ENCODE measurements around the gene CFAP46. TPM values are rescaled to one million over a fixed set of nuclear protein-coding genes. Genes with fewer than 3 reads are reported as not detected.
A peak's percentile ranks its signal among the peaks of the same experiment; 100 is the strongest.
"Not testable (repeated sequence)": the region's sequence is repeated elsewhere in the genome, so short reads cannot be mapped to it uniquely, and the experiment has no call there.

CFAP46 gene
- polyA plus RNA-seq, 6 donors from 2014 or later, result 0.05 TPM; not detected in 5

DNA sequence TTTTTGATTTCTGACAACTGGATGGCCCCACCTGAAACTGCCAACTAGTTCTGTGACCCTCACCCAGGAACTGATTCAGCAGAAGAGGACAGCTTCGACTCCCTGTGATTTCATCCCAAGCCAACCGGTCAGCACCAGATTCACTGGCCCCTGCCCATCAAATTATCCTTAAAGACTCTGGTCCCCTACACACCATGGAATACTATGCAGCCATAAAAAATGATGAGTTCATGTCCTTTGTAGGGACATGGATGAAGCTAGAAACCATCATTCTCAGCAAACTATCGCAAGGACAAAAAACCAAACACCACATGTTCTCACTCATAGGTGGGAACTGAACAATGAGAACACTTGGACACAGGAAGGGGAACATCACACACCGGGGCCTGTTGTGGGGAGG lies 13.9 kb upstream of the CFAP46 start:
- not testable (repeated sequence) for H3K36me3 Mint-ChIP-seq; DNase-seq; ATAC-seq (ENCODE audit: low read depth in 2 of 2); H3K4me1 Mint-ChIP-seq; H3K9me3 Mint-ChIP-seq; H3K4me3 Mint-ChIP-seq; H3K27ac Mint-ChIP-seq
- peaks cover 12 to 43% (median 42%) of the 10 kb centered on the region in 3 donors for H3K27me3 Mint-ChIP-seq

DNA sequence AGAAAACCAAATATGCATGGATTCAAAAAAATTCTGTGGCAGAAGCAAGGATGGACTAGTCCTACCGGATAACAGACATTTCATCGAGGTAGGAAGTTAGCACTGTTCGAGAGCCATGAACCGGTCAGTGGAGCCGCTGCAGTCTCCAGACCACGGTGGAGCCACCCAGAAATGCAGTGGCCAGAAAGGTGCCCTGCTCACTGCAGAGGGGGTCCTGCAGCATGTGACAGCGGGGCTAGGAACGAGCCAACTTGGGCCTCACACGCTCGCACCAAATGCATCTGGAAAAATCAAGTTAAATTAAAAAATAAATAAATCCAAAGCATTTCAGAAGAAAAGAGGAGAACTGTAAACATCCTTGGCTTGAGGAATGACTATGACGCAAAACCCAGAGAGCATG lies 13.1 kb upstream of the CFAP46 start:
- Mint-ChIP-seq H3K4me1 (peaks cover 0 to 9% (median 0%) of the 10 kb centered on the region in 3 donors), H3K36me3 (no peaks in the 10 kb centered on the region), H3K9me3 (peaks cover 0 to 7% (median 3%) of the 10 kb centered on the region in 7 donors), H3K4me3 (no peak overlapping the region), H3K27me3 (peaks cover 15 to 49% (median 43%) of the 10 kb centered on the region in 3 donors), H3K27ac (no peak overlapping the region)
- DNase-seq, result no peak
- ATAC-seq (ENCODE audit: low read depth in 2 of 2), result no peak

DNA sequence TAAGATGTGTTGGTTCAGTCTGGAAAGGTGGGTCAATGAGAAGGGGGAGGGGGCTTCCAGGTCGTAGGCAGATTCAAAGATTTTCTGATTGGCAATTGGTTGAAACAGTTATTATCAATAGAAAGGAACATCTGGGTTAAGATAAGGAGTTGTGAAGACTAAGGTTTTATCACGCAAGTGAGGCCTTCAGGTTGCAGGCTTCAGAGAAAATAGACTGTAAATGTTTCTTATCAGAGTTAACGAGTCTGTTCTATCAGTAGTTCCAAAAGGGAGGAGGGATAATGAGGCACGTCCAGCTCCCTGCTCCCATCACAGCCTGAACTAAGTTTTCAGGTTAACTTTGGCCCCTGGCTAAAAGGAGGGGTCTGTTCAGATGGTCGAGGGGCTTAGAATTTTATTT lies 11.1 kb upstream of the CFAP46 start:
- ATAC-seq (ENCODE audit: low read depth in 2 of 2) (no peak), DNase-seq (no peak)
- Mint-ChIP-seq H3K4me3 (peak overlapping the region in 1 of 8 donors; percentile 8), H3K27ac (no peak overlapping the region), H3K4me1 (peaks cover 0 to 9% (median 0%) of the 10 kb centered on the region in 3 donors), H3K27me3 (peaks cover 19 to 53% (median 36%) of the 10 kb centered on the region in 3 donors), H3K36me3 (no peaks in the 10 kb centered on the region), H3K9me3 (peaks cover 0 to 7% (median 3%) of the 10 kb centered on the region in 7 donors)

DNA sequence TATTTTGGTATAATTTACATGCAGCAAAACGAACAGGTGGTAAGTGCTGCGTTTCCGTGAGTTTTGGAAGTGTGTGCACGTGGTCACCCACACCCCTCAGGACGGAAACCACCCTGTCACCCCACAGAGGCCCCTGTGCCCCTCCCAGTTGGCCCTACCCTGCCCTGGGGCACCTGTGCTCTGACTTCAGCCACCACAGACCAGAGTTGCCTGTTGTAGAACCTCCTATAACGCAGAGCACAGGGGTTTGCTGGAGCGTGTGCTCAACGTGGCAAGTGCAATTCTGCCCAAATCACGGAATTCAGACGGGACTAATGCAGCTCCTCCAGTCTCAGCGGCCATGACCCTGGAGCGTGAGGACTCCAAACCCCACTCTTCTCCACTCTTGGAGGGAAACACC lies 9.6 kb upstream of the CFAP46 start:
- H3K4me1 Mint-ChIP-seq, result peaks cover 0 to 9% (median 0%) of the 10 kb centered on the region in 3 donors
- peaks cover 25 to 55% (median 38%) of the 10 kb centered on the region in 3 donors for H3K27me3 Mint-ChIP-seq
- H3K4me3 Mint-ChIP-seq, result peak overlapping the region in 2 of 8 donors; percentile 11 to 29
- H3K9me3 Mint-ChIP-seq, result peaks cover 0 to 7% (median 5%) of the 10 kb centered on the region in 7 donors
- ATAC-seq (ENCODE audit: low read depth in 2 of 2) (peak; percentile 43 to 50), DNase-seq (no peak)
- H3K27ac Mint-ChIP-seq, result no peak overlapping the region
- no peaks in the 10 kb centered on the region for H3K36me3 Mint-ChIP-seq

DNA sequence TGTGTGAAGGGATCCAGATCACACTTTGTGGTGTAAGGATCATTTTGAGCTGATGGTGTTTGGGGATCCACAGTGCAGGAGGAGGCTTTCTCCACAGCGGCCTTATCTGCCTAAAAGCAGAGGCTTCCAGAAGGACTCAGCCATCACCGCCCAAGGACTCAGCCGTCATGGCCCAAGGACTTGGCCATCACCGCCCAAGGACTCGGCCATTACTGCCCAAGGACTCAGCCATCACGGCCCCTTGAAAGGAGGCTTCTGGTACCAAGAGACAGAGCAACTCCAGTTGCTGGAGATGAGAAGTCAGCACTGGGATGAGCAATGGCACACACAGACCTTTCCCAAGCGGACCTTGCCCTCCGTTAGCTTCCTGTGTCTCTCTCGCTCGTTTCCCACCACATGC lies 6.0 kb upstream of the CFAP46 start:
- Mint-ChIP-seq H3K9me3 (peaks cover 0 to 4% (median 0%) of the 10 kb centered on the region in 7 donors), H3K4me3 (no peak overlapping the region)
- no peak for ATAC-seq (ENCODE audit: low read depth in 2 of 2)

DNA sequence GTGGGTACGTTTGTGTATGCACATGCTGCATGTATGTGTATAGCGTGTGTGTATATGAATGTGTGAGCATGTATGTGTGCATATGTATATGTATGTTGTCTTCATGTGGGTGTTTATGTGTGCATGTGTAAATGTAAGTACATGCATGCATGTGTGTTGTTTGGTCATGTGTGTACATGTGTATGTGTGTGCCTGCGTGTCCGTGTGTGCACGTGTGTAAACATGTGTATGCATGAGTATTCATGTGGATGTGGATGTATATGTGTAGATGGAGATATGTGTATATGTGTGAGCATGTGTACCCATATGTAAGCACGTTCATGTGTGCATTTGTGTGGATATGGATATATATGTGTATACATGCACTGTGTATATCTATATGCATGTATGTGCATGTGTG lies 5.5 kb upstream of the CFAP46 start:
- peaks cover 0 to 4% (median 0%) of the 10 kb centered on the region in 7 donors for H3K9me3 Mint-ChIP-seq
- H3K4me3 Mint-ChIP-seq, result no peak overlapping the region
- no peak overlapping the region for H3K27ac Mint-ChIP-seq
- ATAC-seq (ENCODE audit: low read depth in 2 of 2) (no peak), DNase-seq (no peak)
- peaks cover 33 to 70% (median 52%) of the 10 kb centered on the region in 3 donors for H3K27me3 Mint-ChIP-seq
- peaks cover 0 to 2% of the 10 kb centered on the region in 2 donors for H3K36me3 Mint-ChIP-seq
- peaks cover under 1 to 10% (median 1%) of the 10 kb centered on the region in 3 donors for H3K4me1 Mint-ChIP-seq

More for the DNA sequence above, 6.0 kb upstream of the CFAP46 start:
- Mint-ChIP-seq H3K27ac (no peak overlapping the region), H3K36me3 (no peaks in the 10 kb centered on the region), H3K27me3 (peaks cover 31 to 72% (median 54%) of the 10 kb centered on the region in 3 donors), H3K4me1 (peaks cover 0 to 9% (median 0%) of the 10 kb centered on the region in 3 donors)
- DNase-seq, result no peak

DNA sequence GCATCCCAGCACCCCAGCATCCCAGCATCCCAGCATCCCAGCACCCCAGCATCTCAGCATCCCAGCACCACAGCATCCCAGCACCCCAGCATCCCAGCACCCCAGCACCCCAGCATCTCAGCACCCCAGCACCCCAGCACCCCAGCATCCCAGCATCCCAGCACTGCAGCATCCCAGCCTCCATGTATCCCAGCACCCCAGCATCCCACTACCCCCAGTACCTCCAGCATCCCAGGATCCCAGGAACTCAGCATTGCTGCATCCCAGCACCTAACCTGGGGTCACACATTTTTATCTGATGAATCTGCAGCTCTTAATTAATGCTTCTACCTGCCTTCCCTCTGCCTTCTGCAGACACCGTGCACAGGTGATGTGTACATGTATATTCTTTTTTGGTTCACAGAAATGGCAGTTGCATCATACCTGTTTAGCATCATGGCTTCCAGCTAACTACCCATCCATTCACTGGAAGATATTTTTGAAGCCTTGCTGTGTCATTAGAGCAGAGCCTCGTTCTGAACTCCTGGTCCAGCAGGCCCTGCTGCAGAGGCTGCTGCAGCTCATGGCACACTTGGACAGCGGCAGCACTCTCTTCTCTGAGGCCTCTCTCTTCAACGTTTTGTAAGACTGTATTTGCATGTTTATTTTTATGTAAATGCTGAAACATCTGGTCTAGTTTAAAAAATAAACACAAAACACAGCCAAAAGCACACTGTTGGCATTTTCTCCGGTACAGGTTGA lies 4.6 kb upstream of the CFAP46 start:
- H3K27ac Mint-ChIP-seq, result no peak overlapping the region
- ATAC-seq (ENCODE audit: low read depth in 2 of 2) (no peak), DNase-seq (no peak)
- H3K9me3 Mint-ChIP-seq, result peaks cover 0 to 4% (median 1%) of the 10 kb centered on the region in 7 donors
- peaks cover 3 to 15% (median 5%) of the 10 kb centered on the region in 3 donors for H3K4me1 Mint-ChIP-seq
- H3K27me3 Mint-ChIP-seq, result peaks cover 36 to 76% (median 54%) of the 10 kb centered on the region in 3 donors
- H3K36me3 Mint-ChIP-seq, result peaks cover 0 to 7% of the 10 kb centered on the region in 2 donors
- H3K4me3 Mint-ChIP-seq, result no peak overlapping the region

DNA sequence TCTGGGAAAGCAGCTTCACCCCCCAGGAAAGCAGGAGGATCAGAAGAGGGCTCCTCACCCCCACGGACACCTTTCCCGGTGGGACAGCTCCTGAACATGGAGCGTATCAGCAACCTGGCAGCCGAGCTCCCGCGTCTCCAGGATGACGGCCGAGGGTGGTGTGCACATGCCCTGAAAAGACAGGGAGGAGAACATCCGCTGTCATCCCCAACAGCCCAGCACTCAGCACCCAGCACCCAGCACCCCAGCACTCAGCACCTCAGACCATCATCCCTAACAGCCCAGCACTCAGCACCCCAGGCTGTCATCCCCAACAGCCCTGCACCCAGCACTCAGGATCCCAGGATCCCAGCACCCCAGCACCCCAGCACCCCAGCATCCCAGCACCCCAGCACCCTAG lies 3.9 kb upstream of the CFAP46 start:
- Mint-ChIP-seq H3K9me3 (peaks cover 0 to 4% (median 1%) of the 10 kb centered on the region in 7 donors), H3K27me3 (peaks cover 42 to 77% (median 61%) of the 10 kb centered on the region in 3 donors), H3K4me3 (no peak overlapping the region), H3K36me3 (peaks cover 0 to 7% of the 10 kb centered on the region in 2 donors), H3K27ac (no peak overlapping the region), H3K4me1 (peaks cover 8 to 16% (median 9%) of the 10 kb centered on the region in 3 donors)
- ATAC-seq (ENCODE audit: low read depth in 2 of 2) (no peak), DNase-seq (no peak)

DNA sequence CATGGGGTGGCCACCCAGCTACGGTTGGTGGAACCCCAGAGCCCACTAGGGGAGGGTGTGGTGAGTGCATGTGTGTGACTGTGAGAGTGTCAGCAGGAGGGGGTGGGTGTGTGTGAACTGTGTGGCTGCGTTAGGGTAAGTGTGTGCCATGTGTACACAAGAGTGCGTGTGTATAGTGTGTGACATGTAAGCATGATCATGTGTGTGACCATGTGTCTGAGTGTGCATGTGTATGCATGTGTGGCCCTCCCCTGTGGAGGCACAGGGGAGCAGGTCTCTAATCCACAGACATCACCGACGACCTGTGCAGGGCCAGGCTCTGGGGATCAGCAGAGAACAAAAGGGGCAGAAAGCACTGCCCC lies 3.5 kb upstream of the CFAP46 start:
- H3K4me3 Mint-ChIP-seq, result no peak overlapping the region
- peaks cover 0 to 7% of the 10 kb centered on the region in 2 donors for H3K36me3 Mint-ChIP-seq
- DNase-seq (no peak), ATAC-seq (ENCODE audit: low read depth in 2 of 2) (no peak)
- peaks cover 41 to 77% (median 65%) of the 10 kb centered on the region in 3 donors for H3K27me3 Mint-ChIP-seq
- H3K27ac Mint-ChIP-seq, result no peak overlapping the region
- H3K4me1 Mint-ChIP-seq, result peaks cover 9 to 17% (median 12%) of the 10 kb centered on the region in 3 donors
- H3K9me3 Mint-ChIP-seq, result peaks cover 0 to 4% (median 1%) of the 10 kb centered on the region in 7 donors

DNA sequence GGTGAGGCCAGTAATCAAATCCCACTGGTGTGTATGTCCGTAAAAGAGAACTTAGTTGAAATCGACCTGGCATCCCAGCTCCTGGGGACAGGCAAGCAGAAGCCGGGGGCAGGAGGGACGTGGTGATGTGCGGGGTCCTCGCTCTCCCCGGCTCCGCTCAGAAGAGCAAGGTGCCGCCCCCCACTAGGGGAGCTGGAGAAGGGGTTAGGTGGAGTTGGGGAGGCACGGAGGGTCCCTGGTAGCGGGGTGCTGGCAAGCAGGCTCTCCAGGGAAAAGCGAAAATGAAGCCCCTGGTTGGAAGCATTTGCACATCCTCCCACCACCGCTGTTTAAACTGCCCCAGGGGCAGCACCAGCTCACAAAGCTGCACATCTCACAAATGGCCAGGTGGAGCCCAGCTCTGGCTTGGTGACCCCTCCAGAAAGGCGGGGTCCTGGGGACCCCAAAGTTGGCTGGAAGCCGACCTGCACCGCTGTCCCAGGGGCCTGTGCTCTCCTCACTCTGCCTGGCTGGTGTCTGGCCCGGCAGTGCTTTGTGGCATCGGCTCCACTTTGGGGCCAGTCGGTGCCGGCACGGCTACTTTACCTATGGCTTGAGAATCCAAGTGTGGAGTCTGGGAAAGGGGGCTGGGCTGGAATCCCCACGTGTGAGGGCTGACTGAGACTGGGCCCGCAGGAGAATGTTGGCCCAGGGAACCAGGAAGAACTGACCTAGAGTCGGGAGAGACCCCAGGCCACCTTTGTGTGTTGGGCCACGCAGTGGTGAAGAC lies 2.9 kb upstream of the CFAP46 start:
- peaks cover 14 to 23% (median 18%) of the 10 kb centered on the region in 3 donors for H3K4me1 Mint-ChIP-seq
- H3K4me3 Mint-ChIP-seq, result peak overlapping the region in 1 of 8 donors; percentile 31
- no peak for ATAC-seq (ENCODE audit: low read depth in 2 of 2)
- DNase-seq, result no peak
- no peak overlapping the region for H3K27ac Mint-ChIP-seq
- peaks cover 47 to 78% (median 71%) of the 10 kb centered on the region in 3 donors for H3K27me3 Mint-ChIP-seq
- peaks cover 0 to 4% (median 1%) of the 10 kb centered on the region in 7 donors for H3K9me3 Mint-ChIP-seq
- peaks cover 0 to 7% of the 10 kb centered on the region in 2 donors for H3K36me3 Mint-ChIP-seq

DNA sequence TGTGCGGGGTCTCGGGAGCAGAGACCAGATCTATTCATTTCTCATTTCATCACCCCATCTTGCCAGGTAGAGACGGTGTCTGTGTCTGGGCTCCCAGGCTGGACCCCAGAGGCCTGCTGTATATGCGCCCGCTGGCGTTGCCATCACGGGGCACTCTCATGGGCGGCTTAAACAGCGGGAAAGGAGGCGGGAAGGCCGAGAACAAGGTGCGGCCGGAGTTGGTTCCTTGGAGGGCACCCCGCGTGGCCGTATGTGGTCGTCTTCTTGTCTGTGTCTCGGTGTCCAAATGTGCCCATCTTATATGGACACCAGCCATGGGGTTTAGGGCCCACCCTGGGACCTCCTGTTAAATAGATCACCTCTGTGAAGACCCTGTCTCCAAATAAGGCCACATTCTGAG lies 2.1 kb upstream of the CFAP46 start:
- ATAC-seq (ENCODE audit: low read depth in 2 of 2) (no peak), DNase-seq (no peak)
- Mint-ChIP-seq H3K36me3 (peaks cover 0 to 7% of the 10 kb centered on the region in 2 donors), H3K27ac (peak overlapping the region in 1 of 6 donors; percentile 73), H3K4me3 (peak overlapping the region in 1 of 8 donors; percentile 53), H3K4me1 (peaks cover 20 to 29% (median 24%) of the 10 kb centered on the region in 3 donors), H3K27me3 (peaks cover 52 to 79% (median 76%) of the 10 kb centered on the region in 3 donors), H3K9me3 (peaks cover 0 to 4% (median 1%) of the 10 kb centered on the region in 7 donors)

DNA sequence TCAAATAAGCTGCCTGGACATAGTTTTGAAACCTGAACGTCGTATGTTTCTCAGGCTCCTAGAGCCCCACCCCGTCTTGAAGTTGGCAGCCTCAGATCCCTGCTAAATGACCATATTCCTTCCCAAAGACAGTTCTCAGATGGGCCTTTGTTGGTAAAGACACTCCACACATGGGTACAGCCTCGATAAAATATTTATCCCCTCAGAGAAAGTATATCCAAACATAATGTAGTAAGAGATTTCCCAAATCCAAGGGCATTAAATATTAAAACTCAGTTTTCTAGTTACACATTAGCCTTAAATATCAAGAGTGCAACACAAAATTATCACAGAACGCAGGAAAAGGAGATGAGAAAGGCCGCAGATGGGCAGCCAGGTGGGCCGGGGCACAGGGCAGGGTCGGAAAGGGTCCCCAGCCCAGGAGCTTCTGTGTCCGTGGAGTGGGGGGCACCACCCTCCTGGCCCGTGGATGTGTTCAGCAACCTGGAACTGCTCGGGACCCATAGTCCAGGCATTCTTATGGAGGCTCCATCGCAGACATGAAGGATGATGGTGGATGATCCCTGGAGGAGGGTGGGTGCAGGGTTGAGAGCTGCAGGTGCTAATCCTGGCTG lies 1.5 kb upstream of the CFAP46 start:
- Mint-ChIP-seq H3K4me3 (peak overlapping the region in 3 of 8 donors; percentile 25 to 72 (median 71)), H3K36me3 (peaks cover 0 to 7% of the 10 kb centered on the region in 2 donors), H3K27me3 (peaks cover 57 to 80% (median 77%) of the 10 kb centered on the region in 3 donors), H3K4me1 (peaks cover 20 to 33% (median 25%) of the 10 kb centered on the region in 3 donors), H3K9me3 (peaks cover 0 to 4% (median 1%) of the 10 kb centered on the region in 7 donors), H3K27ac (peak overlapping the region in 1 of 6 donors; percentile 32)
- DNase-seq, result no peak
- no peak for ATAC-seq (ENCODE audit: low read depth in 2 of 2)

Data from naive B cell (primary cell).